Omental fat pad (tissue), 4 donors: ENCODE measurements around the gene SLC38A10. TPM values are rescaled to one million over a fixed set of nuclear protein-coding genes. Genes with fewer than 3 reads are reported as not detected.

Experiments used
- ATAC-seq: fragments of 150-250 bp; one replicate; pipeline ENCODE4 v1.9.1; 2016; ENCODE audit warnings: mild to moderate bottlenecking, moderate library complexity; ENCODE audit not compliant: low FRiP score
- DNase-seq: peaks from one replicate; pipeline ENCODE4 v3.0.0-alpha.2; 2019; ENCODE audit warnings: low spot score
- CTCF ChIP-seq, 3 donors: fragments of 450-650 bp; IDR thresholded peaks; one replicate each; pipeline ENCODE4 v1.5.1; 2016 to 2017; ENCODE audit warnings: antibody characterized with exemption in 3 of 3, mild to moderate bottlenecking in 3 of 3, moderate library complexity in 2 of 3
- total RNA-seq, 4 donors: library from RNA; depleted of rRNA; stranded (reverse); fragments of >200 nt; gene quantifications; one replicate each; pipeline ENCODE4 v1.1.0, GENCODE V29; 2016

The SLC38A10 gene
- total RNA-seq, 4 donors from 2014 or later, result 61.2 to 126 (median 75.6) TPM

GRCh38 chr17:81235822-81236740 is 59.0 kb downstream of the SLC38A10 start:
- no peak for TF ChIP-seq CTCF (IDR thresholded peaks at IDR 0.05)
- ATAC-seq (no peak), DNase-seq (no peak)

DNA sequence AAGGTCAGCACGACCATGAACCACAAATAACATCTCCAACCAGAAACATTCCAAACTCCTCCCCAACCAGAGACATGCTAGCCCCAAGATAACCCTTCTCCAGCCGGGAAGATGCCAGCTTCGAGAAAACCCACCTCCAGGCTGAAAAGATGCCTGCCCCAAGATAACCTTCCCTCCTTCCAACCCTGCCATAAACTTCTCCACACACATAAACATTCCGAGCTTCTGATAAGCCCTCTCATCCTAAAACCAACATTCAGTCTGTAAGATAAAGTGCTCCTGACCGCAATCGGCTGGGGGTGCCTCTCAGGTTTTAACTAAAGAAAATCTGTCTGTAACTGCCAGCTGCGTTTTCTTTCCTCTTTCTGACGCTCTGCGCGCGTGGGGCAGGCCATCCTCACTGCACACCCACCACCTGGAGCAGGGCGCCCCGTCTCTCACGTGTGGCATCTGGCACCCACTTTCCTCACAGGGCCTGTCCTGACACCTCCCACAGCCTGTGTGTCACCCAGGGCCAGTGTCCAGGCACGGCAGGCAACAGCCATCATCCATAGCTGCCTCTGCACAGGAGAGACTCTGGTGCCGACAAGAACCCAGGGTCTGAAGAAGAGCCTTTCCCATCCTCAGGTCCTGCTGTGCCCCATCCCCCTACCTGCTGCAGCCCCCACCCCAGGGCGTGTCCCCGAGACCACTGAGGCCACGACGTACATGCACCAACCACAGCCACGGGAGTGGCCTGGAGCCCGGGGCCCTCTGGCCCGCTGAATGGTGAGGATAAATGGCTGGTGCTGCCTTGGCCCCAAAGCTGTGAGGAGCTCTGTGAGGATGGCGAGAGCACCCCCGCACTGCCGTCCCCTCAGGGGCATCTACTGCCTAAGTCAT is 59.9 kb downstream of the SLC38A10 start:
- TF ChIP-seq CTCF (IDR thresholded peaks at IDR 0.05), result no peak
- DNase-seq (no peak), ATAC-seq (no peak)

DNA sequence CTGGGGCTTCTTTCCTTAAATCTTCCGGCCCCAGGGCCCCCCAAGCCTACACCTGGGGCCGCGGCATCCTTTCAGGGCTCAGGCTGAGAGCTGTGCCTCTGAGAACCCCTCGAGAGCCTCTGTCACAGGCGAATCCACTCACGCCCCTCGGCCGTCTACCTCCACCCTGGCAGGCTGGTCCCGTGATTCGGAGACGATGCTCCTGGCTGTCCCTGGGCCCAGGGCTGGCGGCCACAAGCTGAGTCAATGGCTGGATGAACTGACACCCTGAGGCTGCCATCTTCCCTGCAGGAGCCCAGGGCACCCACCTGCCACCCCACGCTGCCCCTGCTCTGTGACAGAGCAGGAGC is 60.6 kb downstream of the SLC38A10 start:
- ATAC-seq, result no peak
- DNase-seq, result no peak
- TF ChIP-seq CTCF (IDR thresholded peaks at IDR 0.05), result no peak

DNA sequence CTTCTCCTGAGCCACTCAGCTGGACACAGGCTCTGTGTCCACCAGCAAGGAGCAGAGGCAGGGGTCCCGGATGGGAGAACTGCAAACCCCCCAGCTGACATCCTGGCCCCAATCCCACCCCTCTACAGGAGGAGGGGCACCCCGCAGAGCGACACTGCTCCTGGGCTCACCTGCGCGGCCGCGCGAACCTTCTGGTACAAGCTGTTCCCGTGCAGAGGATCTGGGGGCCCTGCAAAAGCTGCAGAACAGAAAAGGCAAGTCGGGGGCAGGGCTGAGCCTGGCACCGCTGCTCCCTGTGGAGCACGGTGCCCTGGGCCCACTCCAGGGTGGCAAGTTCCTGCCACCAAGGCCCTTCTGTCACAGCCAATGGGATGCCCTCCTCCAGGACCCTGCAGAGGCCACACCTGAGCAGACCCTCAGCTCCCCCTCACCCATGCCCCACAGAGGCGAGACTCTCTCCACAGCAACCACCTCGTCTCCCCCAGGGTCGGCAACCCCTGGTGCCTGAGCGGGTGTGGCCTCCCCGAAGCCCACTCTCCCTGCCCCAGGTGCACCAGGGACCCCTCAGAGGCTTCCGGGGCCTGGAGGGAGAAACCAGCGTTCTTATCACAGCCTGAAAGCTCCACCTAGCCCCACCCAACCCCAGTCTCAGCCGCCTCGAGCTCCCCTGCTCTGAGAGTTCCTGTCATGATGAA is 61.1 kb downstream of the SLC38A10 start:
- no peak for TF ChIP-seq CTCF (IDR thresholded peaks at IDR 0.05)
- DNase-seq, result no peak
- ATAC-seq, result no peak

- no peak for ATAC-seq
- DNase-seq, result no peak
- TF ChIP-seq CTCF (IDR thresholded peaks at IDR 0.05), result no peak
These were observed 61.8 kb downstream of the SLC38A10 start for GRCh38 chr17:81233316-81233715.

GRCh38 chr17:81232616-81233241 is 62.4 kb downstream of the SLC38A10 start:
- TF ChIP-seq CTCF (IDR thresholded peaks at IDR 0.05), result no peak
- DNase-seq, result no peak
- ATAC-seq, result no peak
